Activated T-helper 17 cell treated with anti-CD3 and anti-CD28 coated beads, Interleukin-2, amount 50 U/mL, for 72 hours (primary cell): ENCODE results near the gene TLK2. TPM values are rescaled to one million over a fixed set of nuclear protein-coding genes. Genes with fewer than 3 reads are reported as not detected.

Experiments
- total RNA-seq, 2 donors: library from RNA; stranded (reverse); gene quantifications; one replicate each; pipeline ENCODE4 v1.2.3, GENCODE V29; 2022

TLK2 gene
- total RNA-seq, 2 donors from 2014 or later: 42.5 to 43.9 TPM

Other genes starting within 250 kb of the TLK2 start
- under 1 TPM in 1 of 2 donors, not detected in 1; 0.21 TPM for gene EFCAB3, start 98.3 kb upstream of the TLK2 start, total RNA-seq
- gene METTL2A, start 54.9 kb upstream of the TLK2 start, total RNA-seq: 10 to 100 TPM; 21.2 to 30.3 TPM
- 10 to 100 TPM; 21.0 to 22.2 TPM for gene MRC2, start 148.8 kb downstream of the TLK2 start, total RNA-seq